Suppressor macrophage treated with lipopolysaccharide for 4 hours (primary cell): ENCODE measurements around the gene CAMK2A.

Experiments
- DNase-seq: peaks from one replicate; pipeline ENCODE4 v3.0.0-alpha.2; 2020

CAMK2A gene

GRCh38 chr5:150298701-150299451 lies 9.3 kb upstream of the CAMK2A start:
- peak; percentile 40 for DNase-seq

GRCh38 chr5:150297934-150298595 lies 8.5 kb upstream of the CAMK2A start:
- DNase-seq, result no peak

- no peak for DNase-seq
Observed at GRCh38 chr5:150297236-150297890, 7.8 kb upstream of the CAMK2A start.

- no peak for DNase-seq
Observed at GRCh38 chr5:150296496-150296895, 6.9 kb upstream of the CAMK2A start.

GRCh38 chr5:150295741-150296486 lies 6.3 kb upstream of the CAMK2A start:
- no peak for DNase-seq

GRCh38 chr5:150295172-150295634 lies 5.6 kb upstream of the CAMK2A start:
- peak; percentile 72 for DNase-seq

- no peak for DNase-seq
Observed at GRCh38 chr5:150294551-150295071, 5.0 kb upstream of the CAMK2A start.

- DNase-seq, result no peak
Observed at GRCh38 chr5:150293091-150293941, 3.7 kb upstream of the CAMK2A start.

- peak; percentile 21 for DNase-seq
Observed at GRCh38 chr5:150291388-150292385, 2.1 kb upstream of the CAMK2A start.

GRCh38 chr5:150288791-150289190 lies 782 bp downstream of the CAMK2A start:
- no peak for DNase-seq

GRCh38 chr5:150288361-150288760 lies 1.2 kb downstream of the CAMK2A start:
- no peak for DNase-seq

GRCh38 chr5:150286820-150287219 lies 2.8 kb downstream of the CAMK2A start:
- no peak for DNase-seq

- DNase-seq, result no peak
Observed at GRCh38 chr5:150285114-150285513, 4.5 kb downstream of the CAMK2A start.

- DNase-seq, result no peak
Observed at GRCh38 chr5:150284311-150284710, 5.3 kb downstream of the CAMK2A start.

- DNase-seq, result no peak
Observed at GRCh38 chr5:150283904-150284303, 5.7 kb downstream of the CAMK2A start.

- no peak for DNase-seq
Observed at GRCh38 chr5:150281987-150282386, 7.6 kb downstream of the CAMK2A start.

- DNase-seq, result no peak
Observed at GRCh38 chr5:150279330-150280020, 10.1 kb downstream of the CAMK2A start.

- no peak for DNase-seq
Observed at GRCh38 chr5:150278916-150279315, 10.7 kb downstream of the CAMK2A start.

GRCh38 chr5:150278046-150278730 lies 11.4 kb downstream of the CAMK2A start:
- DNase-seq, result no peak
